NCI-H524 treated with DMSO at 0.1 percent for 48 hours (cell line): ENCODE measurements around the gene RNF11.

Experiments used
- DNase-seq: peaks from one replicate; lab custom pipeline; 2025; lab: John Stamatoyannopoulos, UW

RNF11 gene

GRCh38 chr1:51314974-51315373 is 78.9 kb downstream of the RNF11 start:
- DNase-seq = no peak

- no peak for DNase-seq
These were observed 80.2 kb downstream of the RNF11 start for GRCh38 chr1:51316113-51316845.

DNA sequence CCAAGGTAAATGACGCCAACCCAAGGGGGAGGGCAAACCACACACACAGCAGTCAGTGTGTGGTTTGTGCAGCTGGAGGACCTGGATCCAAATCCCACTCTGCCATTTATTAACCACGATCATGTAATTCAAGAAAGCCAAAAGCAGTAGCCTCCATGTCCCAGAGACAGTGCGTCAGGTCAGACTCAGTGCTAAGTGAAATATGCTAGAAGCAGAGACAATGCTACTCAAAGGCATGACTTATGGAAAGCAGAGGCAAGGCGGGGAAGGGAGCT is 80.7 kb downstream of the RNF11 start:
- no peak for DNase-seq

DNA sequence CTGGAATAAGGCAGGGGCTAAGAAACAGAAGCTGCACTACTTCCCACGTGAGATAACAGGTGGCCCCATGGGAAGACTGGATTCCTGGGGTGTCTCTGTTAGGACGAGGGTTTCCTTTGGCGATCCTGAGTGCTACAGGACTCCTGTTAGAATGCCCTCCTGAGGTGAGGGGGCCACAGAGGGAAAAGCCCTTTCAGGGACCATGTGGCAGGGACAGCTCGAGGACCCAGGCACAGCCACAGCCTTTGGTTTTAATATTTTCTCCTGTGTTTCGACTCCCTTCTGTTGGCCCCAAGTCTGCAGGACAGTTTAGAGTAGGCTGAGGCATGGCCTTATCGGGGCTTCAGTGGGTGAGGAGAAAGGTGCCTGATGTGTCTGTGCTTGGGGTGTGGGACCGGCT is 81.7 kb downstream of the RNF11 start:
- no peak for DNase-seq

DNA sequence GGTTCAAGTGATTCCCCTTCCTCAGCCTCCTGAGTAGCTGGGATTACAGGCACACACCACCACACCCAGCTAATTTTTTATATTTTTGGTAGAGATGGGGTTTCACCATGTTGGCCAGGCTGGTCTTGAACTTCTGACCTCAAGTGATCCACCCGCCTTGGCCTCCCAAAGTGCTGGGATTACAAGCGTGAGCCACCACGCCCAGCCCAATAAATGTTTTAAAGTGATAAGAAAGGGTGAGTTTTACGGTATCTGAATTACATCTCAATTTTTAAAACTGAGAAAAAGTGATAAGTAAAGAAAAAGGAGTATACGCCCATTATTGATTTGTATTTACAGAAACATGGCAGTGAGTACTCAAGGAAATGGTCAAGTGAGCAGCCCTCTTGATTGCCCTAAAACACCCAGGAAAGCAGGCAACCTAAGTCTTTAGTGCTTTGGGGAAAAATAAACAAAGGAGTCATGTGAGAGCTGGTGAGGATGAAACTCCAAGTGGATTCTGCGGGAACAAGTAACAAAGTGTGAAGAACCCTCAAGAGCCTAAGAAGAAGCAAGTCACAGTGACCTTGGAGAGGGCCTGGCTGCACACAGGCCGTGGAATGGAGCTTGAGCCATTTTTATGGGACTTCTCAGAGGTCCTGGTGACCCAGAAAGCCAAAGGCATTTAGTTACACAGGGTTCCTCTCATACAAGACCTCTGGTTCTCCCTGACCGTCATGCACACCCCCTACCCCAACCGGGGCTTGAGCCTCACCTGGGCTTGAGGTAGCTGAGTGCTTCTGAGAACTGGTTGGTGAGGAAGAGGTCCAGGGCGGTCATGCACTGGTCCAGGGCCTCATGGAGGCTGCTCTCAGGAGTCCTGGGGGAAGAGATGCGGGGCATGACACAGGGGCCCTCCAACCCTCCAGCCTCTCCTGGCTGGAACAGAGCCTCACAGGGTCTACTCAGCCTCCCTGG is 85.2 kb downstream of the RNF11 start:
- no peak for DNase-seq

- DNase-seq = no peak
These were observed 85.8 kb downstream of the RNF11 start for GRCh38 chr1:51321924-51322280.

DNA sequence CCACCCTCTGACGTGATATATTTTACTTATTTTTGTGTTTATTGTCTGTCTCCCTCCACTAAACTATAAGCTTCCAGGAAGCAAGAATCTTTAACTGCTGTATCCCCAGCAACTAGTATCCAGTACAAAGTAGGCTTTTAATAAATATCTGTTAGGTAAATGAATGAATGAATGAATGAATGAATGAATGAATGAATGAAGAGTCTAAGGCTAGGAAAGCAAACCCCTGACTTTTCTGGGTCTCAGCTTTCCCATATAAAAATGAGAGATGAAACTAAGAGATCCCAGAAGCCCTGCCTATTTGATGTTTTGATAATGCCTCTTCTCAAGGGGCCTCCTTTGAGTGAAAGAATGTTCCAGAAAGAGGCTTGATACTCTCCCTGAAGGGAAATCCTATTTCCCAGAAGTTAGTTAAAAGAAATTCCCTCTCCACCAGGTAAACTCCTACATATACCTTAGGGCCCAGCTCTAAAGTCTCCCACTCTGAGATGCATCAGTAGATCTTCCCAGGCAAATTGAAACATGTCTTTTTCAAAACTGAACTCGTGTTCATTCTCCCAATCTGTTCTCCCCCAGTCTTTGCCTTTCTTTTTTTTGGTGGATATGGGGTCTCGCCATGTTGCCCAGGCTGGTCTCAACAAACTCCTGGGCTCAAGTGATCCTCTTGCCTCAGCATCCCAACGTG is 86.5 kb downstream of the RNF11 start:
- DNase-seq = no peak
